Epithelial cell of esophagus (primary cell): Measurements from ENCODE around the gene NPPB.
"Not testable (repeated sequence)": the region's sequence is repeated elsewhere in the genome, so short reads cannot be mapped to it uniquely, and the experiment has no call there.

Source experiments
- DNase-seq: peaks from one replicate; pipeline ENCODE4 v3.0.0; 2010; ENCODE audit warnings: low read depth
- H3K4me3 ChIP-seq: 2 replicates; pipeline ENCODE4 v1.5.1; 2011; ENCODE audit warnings: mild to moderate bottlenecking, low read length, control low read depth
- TF ChIP-seq, protein P1 (sequence below): IDR thresholded peaks from 2 replicates; pipeline ENCODE4 v1.5.1; 2011; ENCODE audit warnings: low read depth, mild to moderate bottlenecking, low read length, control low read depth, inconsistent platforms; ENCODE audit not compliant: insufficient read depth; ENCODE audit errors: missing control alignments

NPPB gene

DNA sequence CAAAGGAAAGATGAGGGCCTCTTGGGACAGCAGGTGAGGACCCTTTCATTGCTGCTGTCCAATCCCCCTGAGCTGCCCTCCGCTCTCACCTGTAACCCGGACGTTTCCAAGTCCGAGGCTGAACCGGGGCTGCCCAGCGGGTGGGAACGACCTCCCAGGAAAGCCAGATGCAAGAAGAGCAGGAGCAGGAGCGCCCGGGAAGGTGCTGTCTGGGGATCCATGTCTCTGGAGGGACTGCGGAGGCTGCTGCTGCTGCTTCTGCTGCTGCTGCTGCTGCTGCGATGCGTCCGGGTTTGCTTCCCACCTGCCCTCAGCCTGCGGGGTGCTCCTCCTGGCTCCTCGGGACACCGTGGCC lies at the start of gene NPPB:
Gene NPPB, minus strand, starts transcription at position 333 of the 355 bp plus-strand sequence. Its CDS starts 112 bp downstream, at position 221.
- no peak within 1 kb of the TSS for H3K4me3 ChIP-seq
- no peak for DNase-seq
- TF ChIP-seq, protein P1, sequence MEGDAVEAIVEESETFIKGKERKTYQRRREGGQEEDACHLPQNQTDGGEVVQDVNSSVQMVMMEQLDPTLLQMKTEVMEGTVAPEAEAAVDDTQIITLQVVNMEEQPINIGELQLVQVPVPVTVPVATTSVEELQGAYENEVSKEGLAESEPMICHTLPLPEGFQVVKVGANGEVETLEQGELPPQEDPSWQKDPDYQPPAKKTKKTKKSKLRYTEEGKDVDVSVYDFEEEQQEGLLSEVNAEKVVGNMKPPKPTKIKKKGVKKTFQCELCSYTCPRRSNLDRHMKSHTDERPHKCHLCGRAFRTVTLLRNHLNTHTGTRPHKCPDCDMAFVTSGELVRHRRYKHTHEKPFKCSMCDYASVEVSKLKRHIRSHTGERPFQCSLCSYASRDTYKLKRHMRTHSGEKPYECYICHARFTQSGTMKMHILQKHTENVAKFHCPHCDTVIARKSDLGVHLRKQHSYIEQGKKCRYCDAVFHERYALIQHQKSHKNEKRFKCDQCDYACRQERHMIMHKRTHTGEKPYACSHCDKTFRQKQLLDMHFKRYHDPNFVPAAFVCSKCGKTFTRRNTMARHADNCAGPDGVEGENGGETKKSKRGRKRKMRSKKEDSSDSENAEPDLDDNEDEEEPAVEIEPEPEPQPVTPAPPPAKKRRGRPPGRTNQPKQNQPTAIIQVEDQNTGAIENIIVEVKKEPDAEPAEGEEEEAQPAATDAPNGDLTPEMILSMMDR, result no peak

GRCh38 chr1:11908095-11908675 lies 49.4 kb upstream of the NPPB start:
- DNase-seq, result peak; percentile 97
- peak overlapping the region; percentile 69 for H3K4me3 ChIP-seq
- TF ChIP-seq, protein P1, result no peak

GRCh38 chr1:11907275-11908094 lies 48.7 kb upstream of the NPPB start:
- peak; percentile 90 for DNase-seq
- TF ChIP-seq, protein P1, result peak; percentile 69
- peak overlapping the region; percentile 21 for H3K4me3 ChIP-seq

DNA sequence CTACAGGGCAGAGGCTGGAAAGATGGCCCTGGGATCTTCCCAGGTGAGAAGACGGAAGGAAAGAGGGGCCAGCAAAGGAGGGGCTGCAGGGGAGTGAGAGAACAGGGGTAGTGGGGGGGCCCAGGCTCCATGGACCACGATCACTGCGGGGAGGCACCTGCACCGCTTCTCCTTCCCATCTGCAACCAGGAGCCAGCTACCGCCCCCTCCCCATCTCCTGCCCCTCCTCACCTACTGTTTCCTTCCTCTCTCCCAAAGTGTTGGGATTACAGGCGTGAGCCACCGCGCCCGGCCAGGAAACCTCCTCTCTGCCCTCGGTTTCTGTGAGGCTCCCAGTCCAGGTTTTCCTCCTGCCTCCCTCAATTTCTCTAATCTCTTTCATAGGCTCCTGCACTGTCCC lies 48.1 kb upstream of the NPPB start:
- no peak for DNase-seq
- TF ChIP-seq, protein P1, result no peak
- no peak overlapping the region for H3K4me3 ChIP-seq

GRCh38 chr1:11904978-11905377 lies 46.2 kb upstream of the NPPB start:
- TF ChIP-seq, protein P1, result no peak
- DNase-seq, result no peak
- no peak overlapping the region for H3K4me3 ChIP-seq

- DNase-seq, H3K4me3 ChIP-seq: not testable (repeated sequence)
These were observed 45.4 kb upstream of the NPPB start for GRCh38 chr1:11904156-11904555.

GRCh38 chr1:11903210-11903609 lies 44.5 kb upstream of the NPPB start:
- no peak overlapping the region for H3K4me3 ChIP-seq
- no peak for DNase-seq
- TF ChIP-seq, protein P1, result no peak

DNA sequence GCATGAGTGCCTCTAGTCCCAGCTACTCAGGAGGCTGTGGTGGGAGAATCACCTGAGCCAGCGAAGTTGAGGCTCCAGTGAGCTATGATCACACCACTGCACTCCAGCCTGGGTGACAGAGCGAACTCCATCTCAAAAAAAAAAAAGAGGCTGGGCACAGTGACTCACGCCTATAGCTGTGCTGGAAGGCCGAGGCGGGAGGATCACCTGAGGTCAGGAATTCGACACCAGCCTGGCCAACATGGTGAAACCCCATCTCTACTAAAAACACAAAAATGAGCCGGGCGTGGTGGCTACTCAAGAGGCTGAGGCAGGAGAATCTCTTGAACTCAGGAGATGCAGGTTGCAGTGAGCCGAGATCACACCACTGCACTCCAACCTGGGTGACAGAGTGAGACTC lies 42.7 kb upstream of the NPPB start:
- DNase-seq, result peak; percentile 43
- not testable (repeated sequence) for H3K4me3 ChIP-seq
